ENCODE results near the gene THSD4.

Gene THSD4

GRCh38 chr15:71737761-71738160 lies 622.5 kb downstream of the THSD4 start:
- no peak for TF ChIP-seq CTCF (IDR thresholded peaks at IDR 0.05; ENCODE audit: low read length, missing control alignments)
- H3K4me3 ChIP-seq (replicated peaks; ENCODE audit: low read depth, low read length), result no peak overlapping the region
- DNase-seq (ENCODE audit: low read depth), result no peak

- no peak overlapping the region for H3K4me3 ChIP-seq (replicated peaks; ENCODE audit: low read depth, low read length)
- no peak for DNase-seq (ENCODE audit: low read depth)
- no peak for TF ChIP-seq CTCF (IDR thresholded peaks at IDR 0.05; ENCODE audit: low read length, missing control alignments)
These were observed 624.1 kb downstream of the THSD4 start for GRCh38 chr15:71739355-71739754.

GRCh38 chr15:71742964-71743363 lies 627.7 kb downstream of the THSD4 start:
- DNase-seq (ENCODE audit: low read depth), result no peak
- no peak for TF ChIP-seq CTCF (IDR thresholded peaks at IDR 0.05; ENCODE audit: low read length, missing control alignments)
- H3K4me3 ChIP-seq (replicated peaks; ENCODE audit: low read depth, low read length), result no peak overlapping the region

GRCh38 chr15:71743861-71744382 lies 628.7 kb downstream of the THSD4 start:
- no peak overlapping the region for H3K4me3 ChIP-seq (replicated peaks; ENCODE audit: low read depth, low read length)
- peak; percentile 65 for DNase-seq (ENCODE audit: low read depth)
- peak; percentile 73 for TF ChIP-seq CTCF (IDR thresholded peaks at IDR 0.05; ENCODE audit: low read length, missing control alignments)

GRCh38 chr15:71746719-71747118 lies 631.4 kb downstream of the THSD4 start:
- DNase-seq (ENCODE audit: low read depth), result no peak
- no peak overlapping the region for H3K4me3 ChIP-seq (replicated peaks; ENCODE audit: low read depth, low read length)
- no peak for TF ChIP-seq CTCF (IDR thresholded peaks at IDR 0.05; ENCODE audit: low read length, missing control alignments)

- TF ChIP-seq CTCF (IDR thresholded peaks at IDR 0.05; ENCODE audit: low read length, missing control alignments), result no peak
- no peak overlapping the region for H3K4me3 ChIP-seq (replicated peaks; ENCODE audit: low read depth, low read length)
- peak; percentile 68 for DNase-seq (ENCODE audit: low read depth)
These were observed 632.1 kb downstream of the THSD4 start for GRCh38 chr15:71747128-71748083.

Data from fibroblast of pulmonary artery (primary cell).